Measurements from ENCODE around the gene FSCN2. TPM values are rescaled to one million over a fixed set of nuclear protein-coding genes. Genes with fewer than 3 reads are reported as not detected.

FSCN2 gene
- total and polyA plus RNA-seq, 5 donors = 0.45 to 0.63 (median 0.48) TPM

GRCh38 chr17:81520021-81520901 is 7.9 kb upstream of the FSCN2 start:
- Histone ChIP-seq H3K27me3 (ENCODE audit: control insufficient read depth, insufficient read depth) (no peaks in the 10 kb centered on the region), H3K4me3 (ENCODE audit: low read length) (no peak overlapping the region), H3K9me3 (ENCODE audit: control insufficient read depth, low read length) (no peaks in the 10 kb centered on the region), H3K27ac (ENCODE audit: low read length) (no peak overlapping the region), H3K4me1 (ENCODE audit: control insufficient read depth, insufficient read depth, low read length) (peaks cover 5% of the 10 kb centered on the region)
- WGBS = 69% methylated on average over 14 of the region's 14 CpGs
- intact Hi-C loops (cut with DNase I) = no loop called here
- ATAC-seq (no peak), DNase-seq (peak; percentile 14 to 53 (median 51))

GRCh38 chr17:81522491-81523401 is 5.4 kb upstream of the FSCN2 start:
- DNase-seq (peak in 2 of 3 donors; percentile 38 to 59), ATAC-seq (no peak)
- H3K27me3 ChIP-seq (ENCODE audit: control insufficient read depth, insufficient read depth) = no peaks in the 10 kb centered on the region
- H3K4me3 ChIP-seq (ENCODE audit: low read length) = no peak overlapping the region
- intact Hi-C loops (cut with DNase I) = no loop called here
- H3K27ac ChIP-seq (ENCODE audit: low read length) = no peak overlapping the region
- H3K9me3 ChIP-seq (ENCODE audit: control insufficient read depth, low read length) = no peaks in the 10 kb centered on the region
- WGBS = 68% methylated on average over 26 of the region's 26 CpGs
- H3K4me1 ChIP-seq (ENCODE audit: control insufficient read depth, insufficient read depth, low read length) = peaks cover 5% of the 10 kb centered on the region

GRCh38 chr17:81523402-81524038 is 4.7 kb upstream of the FSCN2 start:
- intact Hi-C loops (cut with DNase I) = no loop called here
- H3K27me3 ChIP-seq (ENCODE audit: control insufficient read depth, insufficient read depth) = no peaks in the 10 kb centered on the region
- H3K4me3 ChIP-seq (ENCODE audit: low read length) = no peak overlapping the region
- H3K9me3 ChIP-seq (ENCODE audit: control insufficient read depth, low read length) = no peaks in the 10 kb centered on the region
- no peak overlapping the region for H3K27ac ChIP-seq (ENCODE audit: low read length)
- peaks cover 1% of the 10 kb centered on the region for H3K4me1 ChIP-seq (ENCODE audit: control insufficient read depth, insufficient read depth, low read length)
- ATAC-seq (peak; percentile 17 to 29), DNase-seq (peak; percentile 56 to 82 (median 61))
- WGBS = 28% methylated on average over 17 of the region's 17 CpGs

- H3K27me3 ChIP-seq (ENCODE audit: control insufficient read depth, insufficient read depth) = no peaks in the 10 kb centered on the region
- H3K27ac ChIP-seq (ENCODE audit: low read length) = no peak overlapping the region
- DNase-seq (peak in 2 of 3 donors; percentile 24 to 42), ATAC-seq (no peak)
- no peaks in the 10 kb centered on the region for H3K9me3 ChIP-seq (ENCODE audit: control insufficient read depth, low read length)
- no peaks in the 10 kb centered on the region for H3K4me1 ChIP-seq (ENCODE audit: control insufficient read depth, insufficient read depth, low read length)
- H3K4me3 ChIP-seq (ENCODE audit: low read length) = no peak overlapping the region
- 73% methylated on average over 18 of the region's 18 CpGs for WGBS
- intact Hi-C loops (cut with DNase I) = no loop called here
These were observed 3.9 kb upstream of the FSCN2 start for GRCh38 chr17:81524039-81524864.

GRCh38 chr17:81524865-81525159 is 3.4 kb upstream of the FSCN2 start:
- intact Hi-C loops (cut with DNase I) = no loop called here
- 92% methylated on average over 8 of the region's 8 CpGs for WGBS
- Histone ChIP-seq H3K27me3 (ENCODE audit: control insufficient read depth, insufficient read depth) (no peaks in the 10 kb centered on the region), H3K9me3 (ENCODE audit: control insufficient read depth, low read length) (no peaks in the 10 kb centered on the region), H3K4me1 (ENCODE audit: control insufficient read depth, insufficient read depth, low read length) (no peaks in the 10 kb centered on the region), H3K4me3 (ENCODE audit: low read length) (no peak overlapping the region), H3K27ac (ENCODE audit: low read length) (no peak overlapping the region)
- no peak for ATAC-seq
- DNase-seq = peak in 2 of 3 donors; percentile 10 to 20

- Histone ChIP-seq H3K27ac (ENCODE audit: low read length) (no peak overlapping the region), H3K9me3 (ENCODE audit: control insufficient read depth, low read length) (no peaks in the 10 kb centered on the region), H3K4me3 (ENCODE audit: low read length) (no peak overlapping the region), H3K27me3 (ENCODE audit: control insufficient read depth, insufficient read depth) (no peaks in the 10 kb centered on the region), H3K4me1 (ENCODE audit: control insufficient read depth, insufficient read depth, low read length) (no peaks in the 10 kb centered on the region)
- peak in 2 of 3 donors; percentile 29 to 52 for DNase-seq
- ATAC-seq = no peak
- intact Hi-C loops (cut with DNase I) = no loop called here
- 84% methylated on average over 21 of the region's 21 CpGs for WGBS
These were observed 1.3 kb upstream of the FSCN2 start for GRCh38 chr17:81526662-81527571.

- Histone ChIP-seq H3K9me3 (ENCODE audit: control insufficient read depth, low read length) (no peaks in the 10 kb centered on the region), H3K27me3 (ENCODE audit: control insufficient read depth, insufficient read depth) (no peaks in the 10 kb centered on the region), H3K27ac (ENCODE audit: low read length) (no peak overlapping the region), H3K4me3 (ENCODE audit: low read length) (no peak overlapping the region), H3K4me1 (ENCODE audit: control insufficient read depth, insufficient read depth, low read length) (no peaks in the 10 kb centered on the region)
- no peak for ATAC-seq
- DNase-seq = peak in 2 of 3 donors; percentile 43 to 57
- intact Hi-C loops (cut with DNase I) = no loop called here
- 54% methylated on average over 20 of the region's 20 CpGs for WGBS
These were observed 140 bp downstream of the FSCN2 start for GRCh38 chr17:81528384-81528650.

GRCh38 chr17:81528651-81529436 is 667 bp downstream of the FSCN2 start:
- H3K27me3 ChIP-seq (ENCODE audit: control insufficient read depth, insufficient read depth) = no peaks in the 10 kb centered on the region

GRCh38 chr17:81529437-81529803 is 1.2 kb downstream of the FSCN2 start:
- no peak for ATAC-seq
- Histone ChIP-seq H3K4me3 (ENCODE audit: low read length) (no peak overlapping the region), H3K27ac (ENCODE audit: low read length) (no peak overlapping the region), H3K4me1 (ENCODE audit: control insufficient read depth, insufficient read depth, low read length) (no peaks in the 10 kb centered on the region), H3K9me3 (ENCODE audit: control insufficient read depth, low read length) (no peaks in the 10 kb centered on the region), H3K27me3 (ENCODE audit: control insufficient read depth, insufficient read depth) (no peaks in the 10 kb centered on the region)
- DNase-seq = peak in 2 of 3 donors; percentile 24 to 45
- intact Hi-C loops (cut with DNase I) = no loop called here
- WGBS = 87% methylated on average over 6 of the region's 6 CpGs

More at GRCh38 chr17:81528651-81529436, 667 bp downstream of the FSCN2 start:
- intact Hi-C loops (cut with DNase I) = no loop called here
- H3K27ac ChIP-seq (ENCODE audit: low read length) = no peak overlapping the region
- no peak overlapping the region for H3K4me3 ChIP-seq (ENCODE audit: low read length)
- H3K9me3 ChIP-seq (ENCODE audit: control insufficient read depth, low read length) = no peaks in the 10 kb centered on the region
- no peak for ATAC-seq
- WGBS = 90% methylated on average over 62 of the region's 62 CpGs
- H3K4me1 ChIP-seq (ENCODE audit: control insufficient read depth, insufficient read depth, low read length) = no peaks in the 10 kb centered on the region
- DNase-seq = peak in 2 of 3 donors; percentile 54

Measured in right cardiac atrium (tissue), 5 donors.